ENCODE measurements around the gene PCDH20.

Gene PCDH20, protein sequence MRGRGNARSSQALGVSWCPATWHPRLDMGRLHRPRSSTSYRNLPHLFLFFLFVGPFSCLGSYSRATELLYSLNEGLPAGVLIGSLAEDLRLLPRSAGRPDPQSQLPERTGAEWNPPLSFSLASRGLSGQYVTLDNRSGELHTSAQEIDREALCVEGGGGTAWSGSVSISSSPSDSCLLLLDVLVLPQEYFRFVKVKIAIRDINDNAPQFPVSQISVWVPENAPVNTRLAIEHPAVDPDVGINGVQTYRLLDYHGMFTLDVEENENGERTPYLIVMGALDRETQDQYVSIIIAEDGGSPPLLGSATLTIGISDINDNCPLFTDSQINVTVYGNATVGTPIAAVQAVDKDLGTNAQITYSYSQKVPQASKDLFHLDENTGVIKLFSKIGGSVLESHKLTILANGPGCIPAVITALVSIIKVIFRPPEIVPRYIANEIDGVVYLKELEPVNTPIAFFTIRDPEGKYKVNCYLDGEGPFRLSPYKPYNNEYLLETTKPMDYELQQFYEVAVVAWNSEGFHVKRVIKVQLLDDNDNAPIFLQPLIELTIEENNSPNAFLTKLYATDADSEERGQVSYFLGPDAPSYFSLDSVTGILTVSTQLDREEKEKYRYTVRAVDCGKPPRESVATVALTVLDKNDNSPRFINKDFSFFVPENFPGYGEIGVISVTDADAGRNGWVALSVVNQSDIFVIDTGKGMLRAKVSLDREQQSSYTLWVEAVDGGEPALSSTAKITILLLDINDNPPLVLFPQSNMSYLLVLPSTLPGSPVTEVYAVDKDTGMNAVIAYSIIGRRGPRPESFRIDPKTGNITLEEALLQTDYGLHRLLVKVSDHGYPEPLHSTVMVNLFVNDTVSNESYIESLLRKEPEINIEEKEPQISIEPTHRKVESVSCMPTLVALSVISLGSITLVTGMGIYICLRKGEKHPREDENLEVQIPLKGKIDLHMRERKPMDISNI

DNA sequence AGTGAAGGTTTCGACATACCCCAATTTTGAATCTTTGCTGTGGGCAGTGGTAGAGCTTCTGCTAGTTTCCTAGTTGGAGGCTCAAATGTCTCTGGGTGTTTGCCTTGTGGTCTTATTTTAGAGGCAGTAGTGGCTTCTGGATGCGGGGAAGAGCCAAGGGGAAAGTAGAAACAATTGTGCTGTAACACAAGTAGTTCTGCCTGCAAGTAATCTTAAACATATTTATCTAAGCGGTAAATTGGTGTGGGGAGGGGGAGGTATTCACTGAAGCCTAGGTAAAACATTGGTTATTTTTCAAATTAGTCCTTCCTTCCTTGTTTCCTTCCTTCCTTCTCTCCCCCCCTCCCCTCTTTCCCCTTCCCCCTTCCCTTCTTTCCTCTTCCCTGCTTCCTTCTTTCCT, at the start of gene PCDH20:
TSS of gene PCDH20 (minus strand) at position 101 of the 400 bp plus-strand sequence. CDS start 691 bp downstream, outside the sequence.
- no peak for ATAC-seq (ENCODE audit: insufficient read depth, low read depth)
- no peak for DNase-seq
- Histone ChIP-seq H3K27ac (ENCODE audit: low read length) (no peak within 1 kb of the TSS), H3K36me3 (ENCODE audit: insufficient read depth, low read length) (no peaks in the 10 kb centered on the region), H3K79me2 (ENCODE audit: insufficient read depth, low read length) (no peaks in the 10 kb centered on the region), H3K4me3 (ENCODE audit: low read depth in 1 of 2, low read length in 2 of 2) (no peak within 1 kb of the TSS), H3K9ac (ENCODE audit: low read depth, low read length) (no peak within 1 kb of the TSS), H2AFZ (ENCODE audit: low read depth, low read length) (no peak within 1 kb of the TSS), H3K27me3 (ENCODE audit: insufficient read depth, low read length, poor library complexity) (no peaks in the 10 kb centered on the region), H4K20me1 (ENCODE audit: insufficient read depth, low read length) (no peaks in the 10 kb centered on the region), H3K9me3 (ENCODE audit: insufficient read depth, low read length, severe bottlenecking) (no peaks in the 10 kb centered on the region), H3K4me1 (ENCODE audit: insufficient read depth, low read length) (no peaks in the 10 kb centered on the region), H3K4me2 (ENCODE audit: insufficient read depth, low read length) (no peak within 1 kb of the TSS)
- TF ChIP-seq, protein P1, sequence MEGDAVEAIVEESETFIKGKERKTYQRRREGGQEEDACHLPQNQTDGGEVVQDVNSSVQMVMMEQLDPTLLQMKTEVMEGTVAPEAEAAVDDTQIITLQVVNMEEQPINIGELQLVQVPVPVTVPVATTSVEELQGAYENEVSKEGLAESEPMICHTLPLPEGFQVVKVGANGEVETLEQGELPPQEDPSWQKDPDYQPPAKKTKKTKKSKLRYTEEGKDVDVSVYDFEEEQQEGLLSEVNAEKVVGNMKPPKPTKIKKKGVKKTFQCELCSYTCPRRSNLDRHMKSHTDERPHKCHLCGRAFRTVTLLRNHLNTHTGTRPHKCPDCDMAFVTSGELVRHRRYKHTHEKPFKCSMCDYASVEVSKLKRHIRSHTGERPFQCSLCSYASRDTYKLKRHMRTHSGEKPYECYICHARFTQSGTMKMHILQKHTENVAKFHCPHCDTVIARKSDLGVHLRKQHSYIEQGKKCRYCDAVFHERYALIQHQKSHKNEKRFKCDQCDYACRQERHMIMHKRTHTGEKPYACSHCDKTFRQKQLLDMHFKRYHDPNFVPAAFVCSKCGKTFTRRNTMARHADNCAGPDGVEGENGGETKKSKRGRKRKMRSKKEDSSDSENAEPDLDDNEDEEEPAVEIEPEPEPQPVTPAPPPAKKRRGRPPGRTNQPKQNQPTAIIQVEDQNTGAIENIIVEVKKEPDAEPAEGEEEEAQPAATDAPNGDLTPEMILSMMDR (IDR thresholded peaks at IDR 0.05; ENCODE audit: borderline replicate concordance, extremely low read depth, low read length, poor library complexity, severe bottlenecking) = no peak
- no peak for TF ChIP-seq EZH2 (IDR thresholded peaks at IDR 0.05; ENCODE audit: borderline replicate concordance, low read depth, low read length, severe bottlenecking)

DNA sequence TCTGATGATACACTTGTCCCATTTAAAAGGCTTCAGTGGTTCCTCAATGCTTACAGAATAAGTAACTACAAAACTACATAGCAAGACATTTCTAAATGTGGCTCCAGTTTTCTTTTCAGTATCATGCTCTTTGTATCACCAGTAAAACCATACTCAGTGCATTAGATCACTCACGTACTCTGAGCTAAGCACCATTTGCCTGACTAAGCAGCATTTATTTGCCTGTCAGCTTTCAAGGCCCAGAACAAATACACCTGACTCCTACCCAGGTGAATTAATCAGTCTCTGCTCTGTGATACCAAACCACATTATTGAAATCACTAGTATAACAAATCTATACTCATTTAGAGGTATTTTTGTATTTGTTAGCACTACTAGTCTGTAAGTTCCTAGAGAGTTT, 47.4 kb upstream of the PCDH20 start:
- no peak overlapping the region for H3K27ac ChIP-seq (ENCODE audit: low read length)
- DNase-seq = no peak
- H3K27me3 ChIP-seq (ENCODE audit: insufficient read depth, low read length, poor library complexity) = no peaks in the 10 kb centered on the region
- no peak overlapping the region for H3K4me2 ChIP-seq (ENCODE audit: insufficient read depth, low read length)
- H3K9ac ChIP-seq (ENCODE audit: low read depth, low read length) = no peak overlapping the region
- H4K20me1 ChIP-seq (ENCODE audit: insufficient read depth, low read length) = no peaks in the 10 kb centered on the region
- TF ChIP-seq EZH2 (IDR thresholded peaks at IDR 0.05; ENCODE audit: borderline replicate concordance, low read depth, low read length, severe bottlenecking) = no peak
- TF ChIP-seq, protein P1 (IDR thresholded peaks at IDR 0.05; ENCODE audit: borderline replicate concordance, extremely low read depth, low read length, poor library complexity, severe bottlenecking) = no peak
- no peaks in the 10 kb centered on the region for H3K9me3 ChIP-seq (ENCODE audit: insufficient read depth, low read length, severe bottlenecking)
- ATAC-seq (ENCODE audit: insufficient read depth, low read depth) = no peak
- H3K79me2 ChIP-seq (ENCODE audit: insufficient read depth, low read length) = no peaks in the 10 kb centered on the region
- no peak overlapping the region for H2AFZ ChIP-seq (ENCODE audit: low read depth, low read length)
- H3K4me3 ChIP-seq (ENCODE audit: low read depth in 1 of 2, low read length in 2 of 2) = no peak overlapping the region
- no peaks in the 10 kb centered on the region for H3K36me3 ChIP-seq (ENCODE audit: insufficient read depth, low read length)
- H3K4me1 ChIP-seq (ENCODE audit: insufficient read depth, low read length) = no peaks in the 10 kb centered on the region

- Histone ChIP-seq H4K20me1 (ENCODE audit: insufficient read depth, low read length) (no peaks in the 10 kb centered on the region), H3K79me2 (ENCODE audit: insufficient read depth, low read length) (no peaks in the 10 kb centered on the region), H3K36me3 (ENCODE audit: insufficient read depth, low read length) (no peaks in the 10 kb centered on the region), H3K27me3 (ENCODE audit: insufficient read depth, low read length, poor library complexity) (no peaks in the 10 kb centered on the region), H3K4me1 (ENCODE audit: insufficient read depth, low read length) (no peaks in the 10 kb centered on the region), H3K27ac (ENCODE audit: low read length) (no peak overlapping the region), H3K9me3 (ENCODE audit: insufficient read depth, low read length, severe bottlenecking) (no peaks in the 10 kb centered on the region), H3K4me3 (ENCODE audit: low read depth in 1 of 2, low read length in 2 of 2) (no peak overlapping the region), H3K4me2 (ENCODE audit: insufficient read depth, low read length) (no peak overlapping the region), H2AFZ (ENCODE audit: low read depth, low read length) (no peak overlapping the region), H3K9ac (ENCODE audit: low read depth, low read length) (no peak overlapping the region)
- no peak for ATAC-seq (ENCODE audit: insufficient read depth, low read depth)
- TF ChIP-seq EZH2 (IDR thresholded peaks at IDR 0.05; ENCODE audit: borderline replicate concordance, low read depth, low read length, severe bottlenecking) = no peak
- TF ChIP-seq, protein P1 (IDR thresholded peaks at IDR 0.05; ENCODE audit: borderline replicate concordance, extremely low read depth, low read length, poor library complexity, severe bottlenecking) = no peak
- no peak for DNase-seq
These were observed 37.5 kb upstream of the PCDH20 start for GRCh38 chr13:61453121-61453520.

All from DND-41 (cell line).